ENCODE results near the gene GLYATL1.
A peak's percentile ranks its signal among the peaks of the same experiment; 100 is the strongest.

GLYATL1 gene

DNA sequence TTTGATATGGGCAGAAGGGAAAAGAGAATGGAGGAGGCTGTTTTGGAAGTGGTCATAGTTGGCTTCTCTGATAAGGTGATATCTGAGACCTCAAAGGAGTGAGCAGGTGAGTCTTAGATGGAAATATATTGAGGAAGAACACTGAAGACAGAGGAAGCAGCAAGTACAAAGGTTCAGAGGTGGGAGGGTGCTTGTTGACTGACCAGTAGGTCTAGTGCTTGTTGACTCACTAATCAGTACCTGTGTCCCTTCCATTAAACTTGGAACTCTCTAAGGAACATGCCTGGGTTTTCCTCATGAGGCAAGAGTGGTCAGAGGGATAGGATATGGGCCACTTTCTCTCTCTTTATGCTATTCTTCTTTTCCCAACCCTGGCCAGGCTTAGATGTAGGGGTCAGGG, 25.6 kb upstream of the GLYATL1 start:
- Histone ChIP-seq H3K9ac (ENCODE audit: low read length) (no peak overlapping the region), H3K4me3 (ENCODE audit: low read length) (no peak overlapping the region), H3K9me3 (replicated peaks; ENCODE audit: insufficient read depth, low read length) (no peaks in the 10 kb centered on the region), H3K79me2 (ENCODE audit: low read length) (no peaks in the 10 kb centered on the region), H3K27me3 (replicated peaks; ENCODE audit: insufficient read depth, low read length) (no peaks in the 10 kb centered on the region), H2AFZ (ENCODE audit: low read length) (no peak overlapping the region), H3K36me3 (replicated peaks; ENCODE audit: insufficient read depth, low read length) (no peaks in the 10 kb centered on the region), H3F3A (ENCODE audit: insufficient read depth, low read length) (no peaks in the 10 kb centered on the region), H3K27ac (ENCODE audit: low read length) (no peak overlapping the region), H4K20me1 (ENCODE audit: insufficient read depth, low read length) (no peaks in the 10 kb centered on the region), H3K4me2 (ENCODE audit: low read depth, low read length) (no peak overlapping the region), H3K9me2 (replicated peaks; ENCODE audit: insufficient read depth, low read length) (no peaks in the 10 kb centered on the region), H3K4me1 (ENCODE audit: low read length) (peaks cover 12% of the 10 kb centered on the region; the same call in 1 of the 2 replicates)
- DNase-seq: no peak
- no peak for TF ChIP-seq EZH2phosphoT487 (IDR thresholded peaks at IDR 0.05; ENCODE audit: low read length)
- TF ChIP-seq, protein P1, sequence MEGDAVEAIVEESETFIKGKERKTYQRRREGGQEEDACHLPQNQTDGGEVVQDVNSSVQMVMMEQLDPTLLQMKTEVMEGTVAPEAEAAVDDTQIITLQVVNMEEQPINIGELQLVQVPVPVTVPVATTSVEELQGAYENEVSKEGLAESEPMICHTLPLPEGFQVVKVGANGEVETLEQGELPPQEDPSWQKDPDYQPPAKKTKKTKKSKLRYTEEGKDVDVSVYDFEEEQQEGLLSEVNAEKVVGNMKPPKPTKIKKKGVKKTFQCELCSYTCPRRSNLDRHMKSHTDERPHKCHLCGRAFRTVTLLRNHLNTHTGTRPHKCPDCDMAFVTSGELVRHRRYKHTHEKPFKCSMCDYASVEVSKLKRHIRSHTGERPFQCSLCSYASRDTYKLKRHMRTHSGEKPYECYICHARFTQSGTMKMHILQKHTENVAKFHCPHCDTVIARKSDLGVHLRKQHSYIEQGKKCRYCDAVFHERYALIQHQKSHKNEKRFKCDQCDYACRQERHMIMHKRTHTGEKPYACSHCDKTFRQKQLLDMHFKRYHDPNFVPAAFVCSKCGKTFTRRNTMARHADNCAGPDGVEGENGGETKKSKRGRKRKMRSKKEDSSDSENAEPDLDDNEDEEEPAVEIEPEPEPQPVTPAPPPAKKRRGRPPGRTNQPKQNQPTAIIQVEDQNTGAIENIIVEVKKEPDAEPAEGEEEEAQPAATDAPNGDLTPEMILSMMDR (IDR thresholded peaks at IDR 0.05; ENCODE audit: low read length): no peak
- no peak for TF ChIP-seq EZH2 (optimal IDR thresholded peaks at IDR 0.05; ENCODE audit: low read depth, low read length)

DNA sequence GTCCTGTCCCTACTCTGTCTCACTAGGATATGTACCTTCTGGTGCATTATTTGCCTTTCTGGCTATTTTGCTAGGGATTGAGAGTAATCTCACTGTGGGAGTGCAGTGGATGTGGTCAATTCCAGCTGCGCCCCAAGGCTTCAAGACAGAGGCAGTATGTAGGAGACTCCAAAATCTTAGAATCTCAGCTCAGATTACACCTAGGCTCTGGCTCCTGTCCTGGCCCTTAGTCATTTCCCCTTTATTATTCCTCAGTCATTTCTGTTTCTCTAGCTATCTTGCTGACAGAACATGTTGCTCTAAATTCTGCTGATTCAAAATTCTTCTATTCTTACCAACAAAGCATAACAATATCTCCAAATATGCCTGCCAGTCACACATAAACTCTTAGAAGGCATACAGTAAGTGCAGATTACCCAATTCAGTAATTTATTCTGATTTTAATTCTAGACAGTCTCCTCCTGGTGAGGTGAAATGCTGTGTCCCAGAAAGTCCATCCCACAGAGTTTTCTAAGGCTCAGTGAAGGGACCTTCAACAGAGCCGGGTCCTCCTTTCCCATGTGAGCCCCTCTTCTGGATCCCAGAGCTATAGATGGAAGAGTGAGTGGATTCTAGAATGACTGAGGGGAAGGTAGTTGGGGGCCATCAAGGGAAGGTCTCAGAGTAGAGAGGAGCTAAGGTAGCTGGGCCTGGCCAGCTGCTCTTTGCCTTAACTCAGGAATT, 24.3 kb upstream of the GLYATL1 start:
- Histone ChIP-seq H3K4me2 (ENCODE audit: low read depth, low read length) (peak overlapping the region; percentile 7; the same call in 1 of the 2 replicates), H3K36me3 (replicated peaks; ENCODE audit: insufficient read depth, low read length) (no peaks in the 10 kb centered on the region), H3K79me2 (ENCODE audit: low read length) (no peaks in the 10 kb centered on the region), H4K20me1 (ENCODE audit: insufficient read depth, low read length) (no peaks in the 10 kb centered on the region), H3K4me1 (ENCODE audit: low read length) (peaks cover 12% of the 10 kb centered on the region; the same call in 1 of the 2 replicates), H3K4me3 (ENCODE audit: low read length) (no peak overlapping the region), H3K27me3 (replicated peaks; ENCODE audit: insufficient read depth, low read length) (no peaks in the 10 kb centered on the region), H2AFZ (ENCODE audit: low read length) (no peak overlapping the region), H3K9me3 (replicated peaks; ENCODE audit: insufficient read depth, low read length) (no peaks in the 10 kb centered on the region), H3F3A (ENCODE audit: insufficient read depth, low read length) (no peaks in the 10 kb centered on the region), H3K27ac (ENCODE audit: low read length) (no peak overlapping the region), H3K9ac (ENCODE audit: low read length) (no peak overlapping the region), H3K9me2 (replicated peaks; ENCODE audit: insufficient read depth, low read length) (no peaks in the 10 kb centered on the region)
- DNase-seq: no peak
- TF ChIP-seq EZH2 (optimal IDR thresholded peaks at IDR 0.05; ENCODE audit: low read depth, low read length) (no peak), EZH2phosphoT487 (IDR thresholded peaks at IDR 0.05; ENCODE audit: low read length) (no peak)
- TF ChIP-seq, protein P1 (IDR thresholded peaks at IDR 0.05; ENCODE audit: low read length): no peak

DNA sequence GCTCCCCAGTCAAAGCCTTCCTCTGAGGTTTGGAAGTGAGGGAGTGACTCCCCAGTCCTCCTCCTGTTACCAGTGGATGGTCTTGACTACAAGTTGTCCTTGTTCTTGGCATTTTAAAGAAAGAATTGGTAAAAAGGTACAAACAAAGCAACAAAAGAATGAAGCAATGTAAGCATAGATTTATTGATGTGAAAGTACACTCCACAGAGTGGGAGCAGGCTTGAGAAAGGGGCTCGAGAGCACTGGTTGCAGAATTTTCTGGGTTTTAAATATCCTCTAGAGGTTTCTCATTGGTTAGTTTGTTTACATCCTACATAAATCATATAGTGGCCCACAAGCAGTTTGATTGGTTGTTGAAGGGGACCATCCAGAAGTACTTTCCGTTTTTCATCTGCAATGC, 22.7 kb upstream of the GLYATL1 start:
- Histone ChIP-seq H3K4me1 (ENCODE audit: low read length) (peaks cover 12% of the 10 kb centered on the region; the same call in 1 of the 2 replicates), H3K9ac (ENCODE audit: low read length) (no peak overlapping the region), H3K36me3 (replicated peaks; ENCODE audit: insufficient read depth, low read length) (no peaks in the 10 kb centered on the region), H3K9me2 (replicated peaks; ENCODE audit: insufficient read depth, low read length) (no peaks in the 10 kb centered on the region), H3K4me3 (ENCODE audit: low read length) (no peak overlapping the region), H3K9me3 (replicated peaks; ENCODE audit: insufficient read depth, low read length) (no peaks in the 10 kb centered on the region), H2AFZ (ENCODE audit: low read length) (no peak overlapping the region), H4K20me1 (ENCODE audit: insufficient read depth, low read length) (no peaks in the 10 kb centered on the region), H3K27me3 (replicated peaks; ENCODE audit: insufficient read depth, low read length) (no peaks in the 10 kb centered on the region), H3K79me2 (ENCODE audit: low read length) (no peaks in the 10 kb centered on the region), H3K27ac (ENCODE audit: low read length) (no peak overlapping the region), H3K4me2 (ENCODE audit: low read depth, low read length) (no peak overlapping the region), H3F3A (ENCODE audit: insufficient read depth, low read length) (no peaks in the 10 kb centered on the region)
- DNase-seq: no peak
- TF ChIP-seq EZH2phosphoT487 (IDR thresholded peaks at IDR 0.05; ENCODE audit: low read length) (no peak), EZH2 (optimal IDR thresholded peaks at IDR 0.05; ENCODE audit: low read depth, low read length) (no peak)
- TF ChIP-seq, protein P1 (IDR thresholded peaks at IDR 0.05; ENCODE audit: low read length): no peak

Measured in MM.1S (cell line).